GM10266 (cell line): ENCODE results near the gene WASL.

Experiments
- DNase-seq: peaks from one replicate; pipeline ENCODE4 v3.0.0; 2012; ENCODE audit errors: extremely low spot score
- TF ChIP-seq, protein P1 (sequence below): IDR thresholded peaks from 2 replicates; pipeline ENCODE4 v1.5.1; 2012; ENCODE audit warnings: mild to moderate bottlenecking, low read depth; ENCODE audit not compliant: control insufficient read depth, insufficient read depth; ENCODE audit errors: missing control alignments

WASL gene

DNA sequence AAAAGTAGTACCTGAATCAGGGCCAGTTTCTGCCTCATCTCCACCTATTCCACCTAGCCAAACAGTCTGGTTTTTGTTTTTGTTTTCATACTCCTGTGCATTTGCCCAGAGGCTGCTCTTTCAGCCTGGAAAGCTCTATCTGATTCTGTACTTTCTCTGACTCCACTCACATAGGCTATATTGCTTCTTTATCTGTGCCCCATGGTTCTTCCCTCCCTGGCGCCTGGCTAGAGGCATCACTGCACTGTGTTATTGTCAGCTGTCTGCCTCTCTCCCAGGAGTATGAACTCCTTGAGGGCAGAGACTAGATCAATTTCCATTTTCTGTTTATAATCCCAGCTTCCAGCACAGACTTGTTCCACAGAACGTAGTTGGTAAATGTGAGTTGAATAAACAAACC, 98.2 kb downstream of the WASL start:
- TF ChIP-seq, protein P1, sequence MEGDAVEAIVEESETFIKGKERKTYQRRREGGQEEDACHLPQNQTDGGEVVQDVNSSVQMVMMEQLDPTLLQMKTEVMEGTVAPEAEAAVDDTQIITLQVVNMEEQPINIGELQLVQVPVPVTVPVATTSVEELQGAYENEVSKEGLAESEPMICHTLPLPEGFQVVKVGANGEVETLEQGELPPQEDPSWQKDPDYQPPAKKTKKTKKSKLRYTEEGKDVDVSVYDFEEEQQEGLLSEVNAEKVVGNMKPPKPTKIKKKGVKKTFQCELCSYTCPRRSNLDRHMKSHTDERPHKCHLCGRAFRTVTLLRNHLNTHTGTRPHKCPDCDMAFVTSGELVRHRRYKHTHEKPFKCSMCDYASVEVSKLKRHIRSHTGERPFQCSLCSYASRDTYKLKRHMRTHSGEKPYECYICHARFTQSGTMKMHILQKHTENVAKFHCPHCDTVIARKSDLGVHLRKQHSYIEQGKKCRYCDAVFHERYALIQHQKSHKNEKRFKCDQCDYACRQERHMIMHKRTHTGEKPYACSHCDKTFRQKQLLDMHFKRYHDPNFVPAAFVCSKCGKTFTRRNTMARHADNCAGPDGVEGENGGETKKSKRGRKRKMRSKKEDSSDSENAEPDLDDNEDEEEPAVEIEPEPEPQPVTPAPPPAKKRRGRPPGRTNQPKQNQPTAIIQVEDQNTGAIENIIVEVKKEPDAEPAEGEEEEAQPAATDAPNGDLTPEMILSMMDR, result no peak
- DNase-seq, result no peak

DNA sequence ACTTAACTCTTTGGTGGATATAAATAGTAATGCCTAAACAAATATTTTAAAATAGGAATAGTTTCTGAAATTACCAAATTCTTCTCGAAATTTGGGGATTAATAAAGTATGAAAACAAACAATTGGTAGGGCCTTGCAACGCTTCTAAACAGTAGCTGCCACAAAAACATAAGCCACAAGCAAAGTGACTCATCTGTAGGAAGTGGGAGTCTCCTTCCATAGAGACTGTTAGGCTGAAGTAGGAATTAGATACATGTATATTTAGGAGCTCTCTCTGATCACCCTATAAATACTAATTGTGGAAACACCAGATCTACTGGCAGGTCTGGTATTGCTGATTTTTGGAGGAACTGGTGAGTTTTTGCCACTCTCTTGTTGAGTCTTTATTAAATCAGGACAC, 98.8 kb downstream of the WASL start:
- TF ChIP-seq, protein P1, result no peak
- no peak for DNase-seq

DNA sequence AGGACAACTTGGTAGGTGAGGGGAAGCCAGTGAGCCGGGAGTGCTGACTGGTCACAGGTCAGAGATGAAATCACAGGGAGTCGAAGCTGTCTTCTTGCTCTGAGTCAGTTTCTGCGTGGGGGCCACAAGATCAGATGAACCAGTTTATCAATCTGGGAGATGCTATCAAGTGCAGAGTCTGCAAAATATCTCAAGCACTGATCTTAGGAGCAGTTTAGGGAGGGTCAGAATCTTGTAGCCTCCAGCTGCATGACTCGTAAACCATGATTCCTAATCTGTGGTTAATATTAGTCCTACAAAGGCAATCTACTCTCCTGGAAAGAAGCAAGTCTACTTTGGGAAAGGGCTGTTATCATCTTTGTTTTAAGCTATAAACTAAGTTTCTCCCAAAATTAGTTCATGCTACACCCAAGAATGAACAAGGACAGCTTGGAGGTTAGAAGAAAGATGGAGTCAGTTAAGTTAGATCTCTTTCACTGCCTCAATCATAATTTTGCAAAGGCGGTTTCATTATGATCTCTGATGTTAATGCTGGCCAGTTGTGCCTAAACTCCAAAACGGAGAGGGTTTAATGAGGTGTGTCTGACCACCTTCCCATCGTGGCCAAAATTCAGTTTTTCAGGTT, 101.6 kb downstream of the WASL start:
- TF ChIP-seq, protein P1, result no peak
- DNase-seq, result no peak

DNA sequence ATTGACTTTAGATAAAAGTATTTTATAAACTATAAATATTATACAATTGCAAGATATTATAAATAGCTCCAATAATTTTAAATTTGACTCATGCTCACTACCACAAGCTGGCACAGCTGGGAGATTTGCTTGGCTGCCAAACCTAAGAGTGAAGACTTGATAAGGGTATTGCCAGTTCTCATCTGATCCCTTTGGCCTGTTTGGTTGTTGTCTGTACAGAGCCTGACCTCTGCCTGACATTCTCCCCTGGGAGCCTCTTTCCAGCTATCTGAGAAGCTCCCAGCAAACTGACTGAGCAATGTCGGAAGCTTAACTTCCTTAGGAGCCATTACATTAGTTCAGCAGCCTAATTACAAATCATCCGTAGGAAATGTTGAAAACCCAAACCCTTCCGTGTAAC, 103.3 kb downstream of the WASL start:
- TF ChIP-seq, protein P1, result no peak
- no peak for DNase-seq

DNA sequence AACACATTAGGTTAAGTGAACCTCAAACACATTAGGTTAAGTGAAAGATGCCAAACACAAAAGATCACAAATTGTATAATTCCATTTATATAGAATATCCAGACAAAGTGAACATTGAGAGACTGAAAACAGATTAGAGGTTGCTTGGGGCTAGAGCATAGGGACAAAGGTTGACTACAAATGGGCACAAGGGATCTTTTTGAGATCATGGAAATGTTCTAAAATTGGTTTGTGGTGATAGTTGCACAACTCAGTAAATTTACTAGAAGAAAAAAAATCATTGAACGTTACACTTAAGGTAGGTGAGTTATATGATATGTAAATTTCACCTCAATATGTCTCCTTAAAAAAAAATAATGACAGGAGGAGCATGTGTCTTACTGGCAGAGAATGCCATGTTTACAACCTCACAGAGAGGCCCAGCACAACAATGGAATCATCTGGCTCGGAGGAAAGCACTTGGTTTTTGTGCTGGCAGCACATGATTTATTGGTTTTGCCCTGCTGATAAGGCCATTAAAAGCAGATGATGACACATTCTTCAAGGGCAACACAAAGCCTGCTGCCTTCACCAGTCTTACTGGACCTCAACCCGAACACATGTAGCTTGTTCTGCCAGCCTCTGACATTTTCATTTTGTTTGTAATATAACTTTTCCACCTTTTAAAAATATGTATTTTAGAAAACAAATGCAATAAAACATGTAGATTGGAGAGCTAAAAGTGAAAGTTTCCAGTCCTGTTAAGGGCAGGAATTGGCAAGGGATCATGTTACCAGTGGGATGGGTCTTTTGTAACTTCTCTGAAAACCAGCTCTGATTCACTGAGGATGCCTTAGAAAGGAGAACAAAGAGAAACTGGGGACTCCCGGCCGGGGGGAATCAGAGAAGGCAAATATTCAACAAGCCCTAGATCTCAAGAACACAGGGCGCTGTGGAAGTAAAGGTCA, 105.0 kb downstream of the WASL start:
- TF ChIP-seq, protein P1, result no peak
- DNase-seq, result no peak

DNA sequence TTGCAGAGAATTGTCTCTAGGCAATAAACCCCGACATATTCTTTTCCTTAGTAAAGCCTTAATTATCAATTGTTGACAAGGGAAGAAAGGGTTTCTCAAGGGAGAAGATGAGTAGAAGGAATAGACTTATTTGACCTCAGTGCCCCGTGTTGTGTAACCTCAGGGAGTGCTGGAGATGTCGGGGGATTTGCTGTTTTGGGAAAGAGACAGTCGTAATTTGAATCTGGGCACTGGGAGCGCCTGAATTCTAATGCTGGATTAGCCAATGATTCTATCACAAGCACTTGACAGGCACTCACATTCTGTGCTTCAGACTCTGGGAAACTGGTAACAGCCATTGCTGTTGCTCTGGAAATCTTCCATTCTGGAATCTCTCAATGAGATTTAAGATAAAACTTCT, 106.9 kb downstream of the WASL start:
- no peak for DNase-seq
- TF ChIP-seq, protein P1, result no peak

DNA sequence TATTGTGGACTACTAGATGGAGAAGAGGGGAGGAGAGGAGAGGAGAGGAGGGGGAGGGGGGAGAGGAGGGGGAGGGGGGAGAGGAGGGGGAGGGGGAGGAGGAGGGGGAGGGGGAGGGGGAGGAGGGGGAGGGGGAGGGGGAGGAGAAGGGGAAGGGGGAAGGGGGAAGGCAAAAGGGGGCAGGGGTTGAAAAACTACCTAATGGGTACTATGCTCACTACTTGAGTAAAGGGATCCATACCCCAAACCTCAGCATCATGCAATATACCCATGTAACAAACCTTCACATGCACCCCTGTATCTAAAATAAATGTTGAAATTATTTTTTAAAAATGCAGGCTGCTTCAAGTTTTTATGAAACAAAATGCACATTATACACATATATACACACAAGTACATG, 108.2 kb downstream of the WASL start:
- no peak for DNase-seq
- TF ChIP-seq, protein P1, result no peak
